Smooth muscle cell of the coronary artery (primary cell): ENCODE results near the gene DNAH3. TPM values are rescaled to one million over a fixed set of nuclear protein-coding genes. Genes with fewer than 3 reads are reported as not detected.

Source experiments
- total RNA-seq: library from RNA; depleted of rRNA; stranded (reverse); fragments of >200 nt; gene quantifications from 2 replicates; pipeline ENCODE4 v1.2.3, GENCODE V29; 2014; ENCODE audit warnings: low replicate concordance

Gene DNAH3
- under 0.01 TPM in 1 of 2 replicates, not detected in the other for total RNA-seq

GRCh38 chr16:21150375-21151001 is at the start of gene DNAH3:
DNAH3 (minus strand) TSS chr16:21150846; CDS start chr16:21150319, 527 bp downstream.

GRCh38 chr16:21158208-21159110 is 7.8 kb upstream of the DNAH3 start, which contains the start of gene LDAF1:
LDAF1 (plus strand) TSS chr16:21158674; CDS start chr16:21161183, 2,509 bp downstream.

GRCh38 chr16:20900299-20901067 is 250.2 kb downstream of the DNAH3 start, which contains the start of the genes DCUN1D3 and LYRM1:
DCUN1D3 (minus strand) TSS chr16:20900358; CDS start chr16:20862538, 37,820 bp downstream.
LYRM1 (plus strand) TSS chr16:20900771; CDS start chr16:20915556, 14,785 bp downstream.

Other genes with a start within 250 kb of the DNAH3 start
- gene LDAF1, start 7.8 kb upstream of the DNAH3 start, total RNA-seq, result 36.7 and 91.3 TPM in 2 replicates
- gene ZP2, start 60.7 kb upstream of the DNAH3 start, total RNA-seq, result not detected in 2 replicates
- gene ANKS4B, start 82.9 kb upstream of the DNAH3 start, total RNA-seq, result not detected in 2 replicates
- 2.8 TPM in 1 of 2 replicates, not detected in the other for gene CRYM, start 127.4 kb upstream of the DNAH3 start, total RNA-seq